H1 (cell line): ENCODE data around the gene DTD1. TPM values are rescaled to one million over a fixed set of nuclear protein-coding genes. Genes with fewer than 3 reads are reported as not detected.

Experiments used
- CTCF ChIA-PET: fragments of 300-600 bp; sonication (Branson Sonifier 250); formaldehyde crosslinking; loops from one replicate; lab custom pipeline; 2021; ENCODE audit not compliant: partially characterized antibody; lab: Charles Lee
- POLR2A ChIA-PET: fragments of 300-600 bp; sonication (Branson Sonifier 250); formaldehyde crosslinking; loops from one replicate; lab custom pipeline; 2021; ENCODE audit warnings: inconsistent platforms; ENCODE audit not compliant: partially characterized antibody; lab: Charles Lee
- DNase-seq, 2 experiments: peaks; one replicate each; pipeline versions ENCODE4 v3.0.0 to v3.0.0-alpha.2; 2010 to 2022; ENCODE audit warnings: low spot score in 2 of 2, low read depth in 1 of 2, mixed read lengths in 1 of 2
- FAIRE-seq: peaks from 2 replicates; lab custom pipeline; 2011; peaks lifted over from hg19 to GRCh38; lab: Jason Lieb, UNC
- H2AFZ ChIP-seq: 2 replicates; pipeline ENCODE4 v1.8.1; 2012; ENCODE audit warnings: low read length, inconsistent platforms
- H2AK5ac ChIP-seq: 2 replicates; pipeline ENCODE4 v1.6.1; 2013; ENCODE audit warnings: low read depth, low read length
- H2BK120ac ChIP-seq: replicated peaks from 2 replicates; pipeline ENCODE3; 2013; ENCODE audit warnings: low read depth, low read length, inconsistent platforms
- H2BK12ac ChIP-seq: 2 replicates; pipeline ENCODE4 v1.6.1; 2013; ENCODE audit warnings: low read depth, low read length
- H2BK15ac ChIP-seq: 2 replicates; pipeline ENCODE4 v1.6.1; 2013; ENCODE audit warnings: low read length
- H2BK20ac ChIP-seq: 2 replicates; pipeline ENCODE4 v1.6.1; 2013; ENCODE audit warnings: low read length
- H2BK5ac ChIP-seq: 2 replicates; pipeline ENCODE4 v1.6.1; 2013; ENCODE audit warnings: low read depth, low read length
- H3K14ac ChIP-seq: 2 replicates; pipeline ENCODE4 v1.6.1; 2013; ENCODE audit warnings: inconsistent platforms; ENCODE audit not compliant: insufficient read length
- H3K18ac ChIP-seq: 2 replicates; pipeline ENCODE4 v1.6.1; 2013; ENCODE audit warnings: low read length; ENCODE audit errors: extremely low read depth
- H3K23ac ChIP-seq: 2 replicates; pipeline ENCODE4 v1.6.1; 2013; ENCODE audit warnings: inconsistent platforms; ENCODE audit not compliant: insufficient read length
- H3K23me2 ChIP-seq: 2 replicates; pipeline ENCODE4 v1.6.1; 2013; ENCODE audit warnings: low read depth, low read length
- H3K27ac ChIP-seq: 2 replicates; pipeline ENCODE4 v1.6.1; 2011; ENCODE audit warnings: low read depth, low read length, inconsistent platforms
- H3K27me3 ChIP-seq, 4 experiments: replicated peaks in 1 of 4; 1 replicate in 1 of 4; 2 replicates in 3 of 4; pipeline versions ENCODE4 v1.6.1 to v1.8.1; 2011 to 2013; ENCODE audit warnings: low read length in 3 of 4, mild to moderate bottlenecking in 3 of 4, inconsistent platforms in 2 of 4, mixed read lengths in 2 of 4, moderate library complexity in 1 of 4; ENCODE audit not compliant: control insufficient read depth in 3 of 4, insufficient read depth in 3 of 4; ENCODE audit errors: extremely low read depth in 1 of 4
- H3K36me3 ChIP-seq, 4 experiments: 2 replicates each; pipeline versions ENCODE4 v1.6.1 to v1.8.1; 2011 to 2013; ENCODE audit warnings: mild to moderate bottlenecking in 4 of 4, low read length in 3 of 4, moderate library complexity in 2 of 4, control low read depth in 1 of 4, inconsistent platforms in 1 of 4; ENCODE audit not compliant: insufficient read depth in 4 of 4, control insufficient read depth in 2 of 4
- H3K4ac ChIP-seq: replicated peaks from 2 replicates; pipeline ENCODE3; 2013; ENCODE audit warnings: low read length, low read depth, mixed read lengths, inconsistent platforms; ENCODE audit not compliant: insufficient read length
- H3K4me1 ChIP-seq, 4 experiments: replicated peaks in 1 of 4; 1 replicate in 1 of 4; 2 replicates in 3 of 4; pipeline versions ENCODE4 v1.6.1 to v1.8.1; 2011 to 2013; ENCODE audit warnings: low read length in 3 of 4, inconsistent platforms in 2 of 4, mixed read lengths in 1 of 4; ENCODE audit not compliant: insufficient read depth in 4 of 4, control insufficient read depth in 3 of 4
- H3K4me2 ChIP-seq, 2 experiments: 2 replicates each; pipeline versions ENCODE4 v1.6.1 to v1.8.1; 2011 to 2013; ENCODE audit warnings: low read depth in 2 of 2, low read length in 2 of 2, control low read depth in 1 of 2, inconsistent platforms in 1 of 2, mild to moderate bottlenecking in 1 of 2; ENCODE audit not compliant: insufficient read depth in 1 of 2
- H3K4me3 ChIP-seq, 4 experiments: fragments of 200-600, 300-600 bp in 1 of 4; sonication (generic), shearing (Covaris generic), sonication (Bioruptor Twin) in 1 of 4; 2 replicates each; pipeline versions ENCODE4 v1.5.1 to v1.8.1; 2011 to 2016; ENCODE audit warnings: low read length in 4 of 4, low read depth in 3 of 4, control low read depth in 2 of 4, inconsistent platforms in 2 of 4, mild to moderate bottlenecking in 2 of 4, mixed read lengths in 1 of 4, moderate library complexity in 1 of 4; ENCODE audit not compliant: insufficient read depth in 2 of 4; ENCODE audit errors: extremely low read depth in 1 of 4
- H3K56ac ChIP-seq: replicated peaks from 2 replicates; pipeline ENCODE3; 2013; ENCODE audit warnings: low read depth, mild to moderate bottlenecking, mixed read lengths, low read length, inconsistent platforms; ENCODE audit not compliant: insufficient read length
- H3K79me1 ChIP-seq: 2 replicates; pipeline ENCODE4 v1.6.1; 2013; ENCODE audit warnings: low read depth, low read length, control low read depth
- H3K79me2 ChIP-seq, 2 experiments: 2 replicates each; pipeline versions ENCODE4 v1.6.1 to v1.8.1; 2012 to 2013; ENCODE audit warnings: low read length in 2 of 2, mild to moderate bottlenecking in 2 of 2, inconsistent platforms in 1 of 2; ENCODE audit not compliant: insufficient read depth in 2 of 2, control insufficient read depth in 1 of 2
- H3K9ac ChIP-seq, 4 experiments: replicated peaks in 1 of 4; 1 replicate in 1 of 4; 2 replicates in 3 of 4; pipeline versions ENCODE4 v1.6.1 to v1.8.1; 2011 to 2013; ENCODE audit warnings: low read depth in 3 of 4, low read length in 3 of 4, control low read depth in 2 of 4, mild to moderate bottlenecking in 2 of 4, moderate library complexity in 2 of 4, inconsistent platforms in 1 of 4; ENCODE audit errors: extremely low read depth in 1 of 4
- H3K9me3 ChIP-seq, 2 experiments: 2 replicates each; pipeline versions ENCODE4 v1.6.1 to v1.8.1; 2012 to 2013; ENCODE audit warnings: mild to moderate bottlenecking in 2 of 2, moderate library complexity in 2 of 2, control low read depth in 1 of 2, inconsistent platforms in 1 of 2, low read depth in 1 of 2, low read length in 1 of 2, mixed read lengths in 1 of 2; ENCODE audit not compliant: insufficient read depth in 2 of 2
- H4K20me1 ChIP-seq, 2 experiments: replicated peaks in 1 of 2; 2 replicates each; pipeline versions ENCODE3 to v1.8.1; 2011 to 2013; ENCODE audit warnings: inconsistent platforms in 2 of 2, low read length in 2 of 2, mild to moderate bottlenecking in 1 of 2; ENCODE audit not compliant: insufficient read depth in 2 of 2, control insufficient read depth in 1 of 2
- H4K5ac ChIP-seq: 2 replicates; pipeline ENCODE4 v1.6.1; 2013; ENCODE audit warnings: low read length, low read depth, mixed read lengths, inconsistent platforms; ENCODE audit not compliant: insufficient read length
- H4K8ac ChIP-seq: 2 replicates; pipeline ENCODE4 v1.8.0; 2013; ENCODE audit warnings: mild to moderate bottlenecking, moderate library complexity, low read length, inconsistent platforms; ENCODE audit not compliant: insufficient read depth; ENCODE audit errors: extremely low read depth
- H4K91ac ChIP-seq: replicated peaks from 2 replicates; pipeline ENCODE3; 2013; ENCODE audit warnings: low read length, mixed read lengths, inconsistent platforms; ENCODE audit not compliant: insufficient read length
- CHD2 ChIP-seq: IDR thresholded peaks from 2 replicates; pipeline ENCODE4 v1.6.1; 2012; ENCODE audit warnings: low read length, improper control_type of control experiment
- HDAC6 ChIP-seq: IDR thresholded peaks from one replicate; pipeline ENCODE4 v1.7.1; 2012; ENCODE audit warnings: low read depth, mild to moderate bottlenecking, inconsistent platforms, low read length, moderate library complexity
- RAD21 ChIP-seq, 2 experiments: IDR thresholded peaks in 1 of 2; conservative IDR thresholded peaks in 1 of 2; 2 replicates each; pipeline ENCODE4 v1.6.1; 2011; ENCODE audit warnings: low read depth in 2 of 2, low read length in 2 of 2, improper control_type of control experiment in 1 of 2, inconsistent platforms in 1 of 2, mild to moderate bottlenecking in 1 of 2, moderate library complexity in 1 of 2
- SIRT6 ChIP-seq: IDR thresholded peaks from one replicate; pipeline ENCODE4 v1.7.1; 2012; ENCODE audit warnings: low read length, inconsistent platforms
- ZNF274 ChIP-seq: IDR thresholded peaks from 2 replicates; pipeline ENCODE4 v1.7.0; 2012; ENCODE audit warnings: low read length, borderline replicate concordance; ENCODE audit errors: extremely low read depth
- WGBS, 2 experiments: shearing (Covaris generic) in 1 of 2; methylation state at CpG; one replicate each; pipeline versions ENCODE4 v1.1.6 to v1.1.7; 2013 to 2015; ENCODE audit warnings: low lambda C conversion rate in 2 of 2, mixed read lengths in 2 of 2, inconsistent platforms in 1 of 2, low coverage in 1 of 2, missing lambda C conversion rate in 1 of 2; ENCODE audit not compliant: insufficient replicate concordance in 2 of 2, insufficient coverage in 1 of 2, insufficient read length in 1 of 2; ENCODE audit errors: extremely low coverage in 1 of 2, missing lambda C conversion rate in 1 of 2; 5-methylcytosine and 5-hydroxymethylcytosine counted together
- polyA plus RNA-seq, 7 experiments: library from polyadenylated mRNA; depleted of rRNA in 3 of 7; stranded (reverse) in 5 of 7; unstranded in 2 of 7; fragments of >200 nt in 5 of 7; fragments of 200-250 nt in 2 of 7; gene quantifications; 1 replicate in 5 of 7; 2 replicates in 1 of 7; 4 replicates in 1 of 7; pipeline versions ENCODE4 v1.2.1 to v1.2.3, GENCODE V29; 2011 to 2013; ENCODE audit warnings: missing spikeins in 2 of 7, mixed read lengths in 2 of 7
- total RNA-seq: library from RNA; stranded (reverse); fragmentation: NEBNext Ultra II Directional; extraction: Animal tissue kit (Norgen Biotek cat#: 25700); gene quantifications from 2 replicates; pipeline ENCODE4 v1.2.1, GENCODE V29; 2021

Gene DTD1
- total and polyA plus RNA-seq, 2 of the 8 experiments (the other 6 are each of a cell fraction or from before 2014, with no cell fraction given): 49.7 to 66.6 TPM

DNA sequence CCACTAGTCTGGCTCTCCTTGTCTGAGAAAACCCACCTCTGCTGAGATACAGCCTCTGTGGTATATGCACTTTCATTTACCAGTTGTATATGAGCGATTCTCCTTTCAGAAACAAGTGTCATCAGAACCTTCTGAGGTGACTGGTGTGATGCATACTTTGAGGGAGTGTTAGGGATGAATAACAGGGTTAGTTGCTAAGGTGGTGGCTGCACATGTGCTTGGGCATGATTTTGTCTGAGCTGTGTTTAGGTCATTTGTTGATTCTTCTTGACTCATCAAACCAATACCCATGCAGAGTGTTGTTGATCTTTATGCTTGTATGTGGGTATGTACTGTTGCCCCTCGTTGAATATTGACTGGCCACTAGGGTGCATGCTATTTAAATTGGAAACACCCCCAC is 25.7 kb downstream of the DTD1 start:
- H2BK15ac ChIP-seq: no peak overlapping the region
- H2BK120ac ChIP-seq: no peak overlapping the region
- H4K8ac ChIP-seq: no peak overlapping the region
- no peak overlapping the region for H4K5ac ChIP-seq
- H3K4me2 ChIP-seq: no peak overlapping the region
- H2AK5ac ChIP-seq: no peak overlapping the region
- DNase-seq (no peak), FAIRE-seq (no peak)
- H3K18ac ChIP-seq: no peak overlapping the region
- H3K23me2 ChIP-seq: no peaks in the 10 kb centered on the region
- no peak overlapping the region for H3K23ac ChIP-seq
- no peak overlapping the region for H4K91ac ChIP-seq
- H4K20me1 ChIP-seq: no peaks in the 10 kb centered on the region
- ChIA-PET CTCF (interaction anchor here (0.7 to 1.0 kb wide), 2 partner anchors 65 to 412 kb away, joined by 3 read pairs; no protein-coding TSS in a partner anchor), POLR2A (interaction anchor here (0.6 kb wide), 1 partner anchor 638 kb away, joined by 3 read pairs; no protein-coding TSS in a partner anchor)
- H3K56ac ChIP-seq: no peak overlapping the region
- peaks cover 0 to 1% (median 0%) of the 10 kb centered on the region in 4 experiments; a peak in 2 of 7 replicates for H3K4me1 ChIP-seq
- no peak overlapping the region for H2BK5ac ChIP-seq
- WGBS, 2 experiments: 88% methylated on average over 2 of the region's 2 CpGs; no CpG with 5 or more reads in 1 of the 2 experiments
- H3K9me3 ChIP-seq: no peaks in the 10 kb centered on the region
- H3K27me3 ChIP-seq: no peaks in the 10 kb centered on the region
- H3K14ac ChIP-seq: no peak overlapping the region
- H3K4me3 ChIP-seq: no peak overlapping the region
- H3K36me3 ChIP-seq: no peaks in the 10 kb centered on the region
- H3K9ac ChIP-seq: no peak overlapping the region; a peak in 2 of 7 replicates
- no peak overlapping the region for H2BK20ac ChIP-seq
- no peak overlapping the region for H2AFZ ChIP-seq
- H3K79me2 ChIP-seq: no peaks in the 10 kb centered on the region
- H3K4ac ChIP-seq: no peak overlapping the region
- no peak overlapping the region for H3K27ac ChIP-seq
- no peak overlapping the region for H2BK12ac ChIP-seq
- H3K79me1 ChIP-seq: no peaks in the 10 kb centered on the region
- TF ChIP-seq HDAC6 (no peak), CHD2 (no peak), ZNF274 (no peak), SIRT6 (no peak), RAD21 (IDR thresholded peaks at IDR 0.05 in 1 of 2, conservative IDR thresholded peaks at IDR 0.05 in 1 of 2; ENCODE audit: low read depth in 2 of 2, low read length in 2 of 2) (no peak)
